Small intestine (tissue), 7 donors: ENCODE measurements around the gene ARAP1. TPM values are rescaled to one million over a fixed set of nuclear protein-coding genes. Genes with fewer than 3 reads are reported as not detected.

Experiments used
- DNase-seq, 2 donors: peaks; one replicate each; pipeline versions ENCODE4 v3.0.0 to v3.0.0-alpha.2; 2013
- FAIRE-seq: peaks from 2 replicates; lab custom pipeline; 2012; peaks lifted over from hg19 to GRCh38; lab: Jason Lieb, UNC
- H3K27ac ChIP-seq, 3 donors: one replicate each; pipeline ENCODE4 v1.5.1; 2013; ENCODE audit warnings: low read length in 2 of 3, mild to moderate bottlenecking in 2 of 3, control low read depth in 1 of 3, inconsistent platforms in 1 of 3, low read depth in 1 of 3, moderate library complexity in 1 of 3
- H3K27me3 ChIP-seq, 3 donors: one replicate each; pipeline ENCODE4 v1.6.1; 2013; ENCODE audit warnings: low read length in 3 of 3, inconsistent platforms in 1 of 3; ENCODE audit not compliant: control insufficient read depth in 3 of 3, insufficient read depth in 3 of 3
- H3K36me3 ChIP-seq, 3 donors: one replicate each; pipeline ENCODE4 v1.6.1; 2013; ENCODE audit warnings: low read length in 3 of 3, inconsistent platforms in 1 of 3, low read depth in 1 of 3, mild to moderate bottlenecking in 1 of 3, moderate library complexity in 1 of 3; ENCODE audit not compliant: control insufficient read depth in 3 of 3, insufficient read depth in 2 of 3
- H3K4me1 ChIP-seq, 3 donors: one replicate each; pipeline ENCODE4 v1.6.1; 2013; ENCODE audit warnings: low read length in 2 of 3, inconsistent platforms in 1 of 3, low read depth in 1 of 3, mild to moderate bottlenecking in 1 of 3, moderate library complexity in 1 of 3; ENCODE audit not compliant: control insufficient read depth in 3 of 3, insufficient read depth in 2 of 3
- H3K4me3 ChIP-seq, 3 donors: one replicate each; pipeline ENCODE4 v1.5.1; 2013; ENCODE audit warnings: low read length in 3 of 3, control low read depth in 1 of 3, inconsistent platforms in 1 of 3, low read depth in 1 of 3, mild to moderate bottlenecking in 1 of 3, moderate library complexity in 1 of 3
- H3K9me3 ChIP-seq, 2 donors: one replicate each; pipeline ENCODE4 v1.6.1; 2013; ENCODE audit warnings: low read depth in 1 of 2, low read length in 1 of 2; ENCODE audit not compliant: control insufficient read depth in 2 of 2, insufficient read depth in 1 of 2
- WGBS, 3 donors: extraction: QIAGEN DNeasy Blood & Tissue Kit; methylation state at CpG; one replicate each; pipeline ENCODE4 v1.1.7; 2013; 5-methylcytosine and 5-hydroxymethylcytosine counted together
- polyA plus RNA-seq, 4 donors: library from polyadenylated mRNA; stranded (reverse) in 3 of 4; unstranded in 1 of 4; fragments of 200-250 nt in 3 of 4; fragments of 120-200 nt in 1 of 4; gene quantifications; one replicate each; pipeline versions ENCODE4 v1.2.1 to v1.2.3, GENCODE V29; 2013
- donor health status: healthy with polysubstance abuse.
- donor health status: control.
- donor health status: control.
- donor health status: Bipolar disorder and iron deficiency.
- donor health status: healthy.

The ARAP1 gene
- polyA plus RNA-seq, 4 donors = 42.2 to 70.9 (median 53.2) TPM

DNA sequence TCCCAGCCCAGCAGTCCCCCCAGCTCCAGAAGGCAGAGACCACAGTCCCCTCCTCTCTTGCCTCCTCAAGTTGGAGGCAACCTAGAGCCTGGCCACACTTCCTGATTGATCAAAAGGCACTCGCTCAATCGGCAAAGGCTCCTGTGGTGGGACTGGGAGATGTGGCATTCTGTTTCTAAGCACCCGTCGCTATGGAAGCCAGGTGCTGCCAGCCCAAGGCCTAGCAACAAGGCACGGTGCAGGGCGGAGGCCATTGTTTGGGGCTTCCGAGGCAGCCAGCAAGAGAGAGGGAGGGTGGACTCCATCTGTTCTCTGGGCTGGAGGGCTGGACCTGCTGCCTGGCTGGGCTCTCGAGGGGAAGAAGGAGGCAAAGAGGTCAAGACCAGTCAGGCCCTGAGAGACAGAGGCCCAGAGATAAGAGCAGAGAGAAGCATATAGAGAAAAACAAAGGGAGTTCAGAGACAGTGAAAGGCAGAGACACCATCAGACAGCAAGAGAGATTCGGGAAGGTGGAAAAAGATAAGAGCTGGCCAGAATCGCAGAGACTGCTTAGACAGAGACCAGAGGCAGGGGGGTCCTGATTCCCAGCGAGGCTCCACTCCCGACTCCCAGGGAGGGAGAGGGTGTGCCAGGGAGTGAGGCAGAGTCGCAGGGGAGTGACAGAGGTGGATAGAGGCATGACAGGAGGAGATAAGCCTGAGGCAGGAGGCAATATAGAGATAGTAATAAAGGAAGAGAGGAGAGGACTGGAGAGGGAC lies 99.2 kb downstream of the ARAP1 start:
- peak in 1 of 2 donors; percentile 21 for DNase-seq
- FAIRE-seq = no peak
- Histone ChIP-seq H3K9me3 (no peaks in the 10 kb centered on the region), H3K4me1 (no peaks in the 10 kb centered on the region), H3K27me3 (peaks cover 0 to 12% (median 2%) of the 10 kb centered on the region in 3 donors), H3K27ac (no peak overlapping the region), H3K4me3 (no peak overlapping the region), H3K36me3 (no peaks in the 10 kb centered on the region)
- 55 to 65% (median 58%) methylated on average over 13 of the region's 13 CpGs for WGBS, 3 donors

DNA sequence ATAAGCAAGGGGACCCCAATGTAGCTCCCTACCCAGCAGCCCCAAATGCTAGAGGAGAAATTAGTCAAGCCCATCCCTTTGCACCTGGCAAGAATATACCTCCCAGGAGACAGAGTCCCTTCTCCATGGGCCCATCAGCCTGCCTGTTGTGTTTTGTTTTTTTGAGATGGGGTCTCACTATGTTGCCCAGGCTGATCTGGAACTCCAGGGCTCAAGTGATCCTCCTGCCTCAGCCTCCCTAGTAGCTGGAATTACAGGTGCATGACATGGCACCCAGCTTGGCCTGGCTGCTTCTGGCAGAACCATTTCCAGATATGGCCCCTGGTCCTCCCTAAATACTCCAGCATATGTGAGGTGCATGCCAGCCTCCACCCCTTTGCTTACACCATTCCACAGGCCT lies 100.1 kb downstream of the ARAP1 start:
- H3K9me3 ChIP-seq = no peaks in the 10 kb centered on the region
- DNase-seq (no peak), FAIRE-seq (no peak)
- H3K27me3 ChIP-seq = peaks cover 0 to 12% (median 2%) of the 10 kb centered on the region in 3 donors
- H3K36me3 ChIP-seq = no peaks in the 10 kb centered on the region
- H3K4me3 ChIP-seq = no peak overlapping the region
- H3K27ac ChIP-seq = no peak overlapping the region
- no peaks in the 10 kb centered on the region for H3K4me1 ChIP-seq

DNA sequence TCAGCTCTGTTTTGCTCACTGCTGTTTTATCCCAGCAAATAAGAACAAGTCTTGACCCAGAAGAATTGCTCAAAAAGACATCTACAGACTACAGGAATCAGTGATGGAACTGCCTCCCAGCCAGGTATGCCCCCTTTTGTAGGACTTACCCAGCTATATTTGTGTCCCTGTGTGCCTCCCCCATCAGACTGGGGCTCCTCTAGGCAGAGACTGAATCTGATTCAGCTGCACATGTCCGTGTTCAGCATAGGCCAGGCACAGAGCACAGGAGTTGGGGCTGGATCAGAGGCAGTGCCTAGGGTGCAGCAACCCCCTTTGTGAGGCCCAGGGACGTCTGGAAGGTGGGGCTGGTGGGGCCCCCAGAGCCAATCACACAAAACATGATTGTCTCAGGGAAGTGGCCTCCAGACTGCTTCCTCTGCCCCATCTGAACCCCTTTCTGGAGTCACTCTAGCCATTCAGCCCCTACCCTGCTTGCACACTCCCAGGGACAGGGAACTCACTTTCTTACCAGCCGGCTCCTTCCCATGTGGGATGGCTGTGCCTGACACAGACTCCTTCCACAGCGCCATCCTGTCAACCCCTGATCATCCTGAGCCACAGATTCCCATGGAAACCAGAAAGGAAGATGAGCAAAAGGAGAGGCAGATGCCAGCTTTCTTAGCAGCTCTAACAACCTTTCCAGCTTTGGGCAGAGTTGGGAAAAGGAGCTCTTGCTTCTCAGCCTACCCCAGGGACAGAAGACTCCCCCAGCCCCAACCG lies 102.8 kb downstream of the ARAP1 start:
- no peak for DNase-seq
- no peak for FAIRE-seq
- 59 to 70% (median 66%) methylated on average over 5 of the region's 5 CpGs for WGBS, 3 donors

DNA sequence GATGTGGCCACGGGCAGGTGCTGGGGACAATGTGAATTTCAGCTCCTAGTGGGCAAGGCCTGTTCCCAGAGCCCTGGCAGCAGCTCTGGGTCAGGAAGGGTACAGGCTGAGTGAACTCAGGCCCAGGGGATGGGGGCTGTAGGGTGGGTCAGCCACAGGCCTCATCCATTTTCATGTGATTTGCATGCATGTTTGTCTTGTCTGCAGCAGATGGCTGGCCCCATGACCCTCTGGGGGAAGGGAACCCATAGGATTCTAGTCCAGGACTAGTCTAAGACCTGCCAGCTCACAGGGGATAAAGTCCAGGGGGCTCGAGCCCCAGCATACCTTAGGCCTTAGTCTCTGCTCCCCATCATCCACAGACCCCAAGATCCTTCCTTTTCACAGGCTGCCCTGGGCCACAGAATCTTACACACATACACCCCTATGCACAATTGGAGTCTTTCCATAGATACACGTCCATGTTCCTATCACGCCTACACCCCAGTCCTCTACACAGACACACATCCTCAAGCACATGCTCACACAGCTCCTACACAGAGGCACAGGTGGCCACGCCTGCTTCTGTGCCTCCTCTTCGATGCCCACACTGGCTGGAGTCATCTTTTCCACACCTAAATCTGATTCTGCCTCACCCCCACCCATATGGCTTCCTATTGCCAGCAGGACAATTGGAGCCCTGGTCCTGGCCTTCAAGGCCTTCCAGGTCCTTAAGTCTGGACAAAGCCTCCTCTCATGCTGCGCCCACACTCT lies 103.6 kb downstream of the ARAP1 start:
- FAIRE-seq (no peak), DNase-seq (no peak)
- no peak overlapping the region for H3K4me3 ChIP-seq
- no peak overlapping the region for H3K27ac ChIP-seq
- H3K4me1 ChIP-seq = no peaks in the 10 kb centered on the region
- H3K27me3 ChIP-seq = peaks cover 0 to 2% (median 0%) of the 10 kb centered on the region in 3 donors
- H3K36me3 ChIP-seq = no peaks in the 10 kb centered on the region
- 75 to 82% (median 81%) methylated on average over 7 of the region's 7 CpGs for WGBS, 3 donors
- no peaks in the 10 kb centered on the region for H3K9me3 ChIP-seq

More for the DNA sequence above, 102.8 kb downstream of the ARAP1 start:
- Histone ChIP-seq H3K27ac (no peak overlapping the region), H3K27me3 (peaks cover 0 to 6% (median 2%) of the 10 kb centered on the region in 3 donors), H3K4me3 (no peak overlapping the region), H3K36me3 (no peaks in the 10 kb centered on the region), H3K9me3 (no peaks in the 10 kb centered on the region), H3K4me1 (no peaks in the 10 kb centered on the region)

DNA sequence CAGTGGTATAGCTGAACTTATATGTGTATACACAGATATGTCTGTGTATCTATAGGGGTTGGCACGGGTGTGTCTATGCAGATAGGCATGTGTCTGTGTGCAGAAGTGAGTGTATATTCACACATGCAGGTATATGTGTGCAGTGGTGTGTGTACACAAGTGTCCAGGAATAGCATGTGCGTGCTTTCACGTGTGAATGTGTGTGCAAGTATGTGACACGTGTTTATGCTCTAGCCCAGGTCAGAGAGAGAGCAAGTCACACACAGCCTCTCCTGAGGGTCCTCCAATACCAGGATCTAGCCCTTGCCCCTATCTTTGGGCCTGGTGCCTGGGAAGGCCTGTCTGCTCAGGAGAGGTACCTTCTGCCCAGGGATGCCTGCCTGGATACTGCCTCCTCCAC lies 104.3 kb downstream of the ARAP1 start:
- H3K27ac ChIP-seq = no peak overlapping the region
- peaks cover 0 to 2% (median 0%) of the 10 kb centered on the region in 3 donors for H3K27me3 ChIP-seq
- DNase-seq = no peak
- H3K36me3 ChIP-seq = no peaks in the 10 kb centered on the region
- no peak for FAIRE-seq
- 80 to 92% (median 91%) methylated on average over 4 of the region's 4 CpGs for WGBS, 3 donors
- H3K4me1 ChIP-seq = no peaks in the 10 kb centered on the region
- H3K9me3 ChIP-seq = no peaks in the 10 kb centered on the region
- no peak overlapping the region for H3K4me3 ChIP-seq

DNA sequence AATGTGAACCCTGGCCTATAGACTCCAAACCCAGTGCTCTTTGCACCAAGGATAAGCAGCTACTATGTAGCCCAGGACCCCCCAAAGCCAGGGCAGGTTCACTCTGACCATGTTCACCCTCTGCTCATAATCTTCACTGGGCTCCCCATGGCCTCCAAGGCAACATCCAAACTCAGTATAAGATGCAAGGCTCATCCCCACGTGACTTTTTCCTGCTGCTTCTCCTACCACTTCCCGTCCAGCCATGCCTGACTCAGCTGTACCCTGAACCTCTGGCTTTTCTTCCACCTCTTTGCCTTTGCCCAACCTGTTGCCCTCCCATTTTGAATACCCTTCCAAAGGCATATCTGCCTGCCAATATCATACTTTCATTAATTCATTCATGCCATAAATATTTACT lies 105.7 kb downstream of the ARAP1 start:
- 56 to 77% (median 57%) methylated on average over 2 of the region's 2 CpGs for WGBS, 3 donors
- Histone ChIP-seq H3K27me3 (peaks cover 0 to 9% (median 2%) of the 10 kb centered on the region in 3 donors), H3K4me3 (no peak overlapping the region), H3K9me3 (no peaks in the 10 kb centered on the region), H3K36me3 (no peaks in the 10 kb centered on the region), H3K27ac (no peak overlapping the region), H3K4me1 (peaks cover 0 to 7% (median 3%) of the 10 kb centered on the region in 3 donors)
- FAIRE-seq (no peak), DNase-seq (no peak)

DNA sequence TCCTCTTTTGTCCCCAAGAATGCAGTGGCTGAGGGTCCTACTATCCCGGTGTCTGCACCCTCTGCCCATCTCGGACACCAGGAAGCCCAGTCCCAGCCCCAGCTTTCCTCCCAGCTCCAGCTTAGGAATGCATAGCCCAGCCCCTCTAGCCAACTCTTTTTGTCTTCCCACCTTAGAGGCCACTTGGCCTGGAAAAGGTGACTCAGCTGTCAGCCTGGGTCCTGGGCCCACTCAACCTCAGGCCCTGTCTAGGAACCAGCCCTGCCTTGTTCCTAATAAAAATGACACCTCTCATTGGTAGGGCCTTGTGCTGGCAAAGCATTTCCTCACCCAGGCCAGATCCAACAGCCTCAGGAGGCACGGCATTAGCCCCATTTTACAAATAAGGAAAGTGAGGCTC lies 106.2 kb downstream of the ARAP1 start:
- WGBS, 3 donors = 90 to 95% (median 92%) methylated on average over 3 of the region's 3 CpGs
- H3K36me3 ChIP-seq = no peaks in the 10 kb centered on the region
- DNase-seq (no peak), FAIRE-seq (no peak)
- peaks cover 0 to 14% (median 0%) of the 10 kb centered on the region in 3 donors for H3K27me3 ChIP-seq
- H3K27ac ChIP-seq = no peak overlapping the region
- H3K4me3 ChIP-seq = no peak overlapping the region
- H3K9me3 ChIP-seq = no peaks in the 10 kb centered on the region
- peaks cover 0 to 7% (median 3%) of the 10 kb centered on the region in 3 donors for H3K4me1 ChIP-seq

DNA sequence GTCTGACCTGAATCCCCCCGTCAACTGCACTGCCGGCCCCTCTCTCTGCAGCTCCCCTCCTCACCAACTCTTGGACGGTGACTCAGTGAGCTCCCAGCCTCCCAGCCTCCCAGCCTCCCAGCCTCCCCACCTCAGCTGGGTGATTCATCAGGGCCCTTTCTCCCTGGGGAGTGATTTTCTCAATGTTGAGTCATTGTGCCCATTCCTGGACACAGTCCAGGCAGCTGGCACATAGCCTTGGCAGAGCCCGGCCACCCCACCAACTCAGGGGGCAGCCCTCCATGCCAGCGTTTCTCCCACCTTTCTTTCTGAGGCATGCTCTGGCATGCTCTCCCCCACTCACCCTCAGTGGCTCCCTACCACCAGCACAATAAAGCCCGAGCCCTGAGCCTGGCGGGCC lies 108.7 kb downstream of the ARAP1 start:
- peaks cover 0 to 36% (median 13%) of the 10 kb centered on the region in 3 donors for H3K27me3 ChIP-seq
- no peaks in the 10 kb centered on the region for H3K9me3 ChIP-seq
- H3K36me3 ChIP-seq = no peaks in the 10 kb centered on the region
- peaks cover 0 to 7% (median 3%) of the 10 kb centered on the region in 3 donors for H3K4me1 ChIP-seq
- DNase-seq (no peak), FAIRE-seq (no peak)
- H3K27ac ChIP-seq = no peak overlapping the region
- 60 to 85% (median 70%) methylated on average over 7 of the region's 7 CpGs for WGBS, 3 donors
- no peak overlapping the region for H3K4me3 ChIP-seq
